HEK293 (cell line): ENCODE data around the gene LIN9.

Source experiments
- CTCF ChIA-PET: fragments of 350-600 bp; formaldehyde crosslinking; extraction: SDS; loops from one replicate; lab custom pipeline; 2021; ENCODE audit warnings: antibody characterized with exemption; lab: Yijun Ruan, JAX
- POLR2A ChIA-PET: fragments of 300-600 bp; formaldehyde crosslinking; extraction: SDS; loops from one replicate; lab custom pipeline; 2020; ENCODE audit warnings: antibody characterized with exemption, inconsistent platforms; lab: Yijun Ruan, JAX
- H3K27ac ChIP-seq: fragments of 200-500 bp; sonication (Bioruptor generic); 2 replicates; pipeline ENCODE4 v1.5.1; 2014; ENCODE audit warnings: low read depth, low read length, control low read depth, inconsistent platforms; ENCODE audit errors: extremely low read depth
- H3K36me3 ChIP-seq, 2 experiments: fragments of 200-500 bp in 1 of 2; sonication (Bioruptor generic) in 1 of 2; 1 replicate in 1 of 2; 2 replicates in 1 of 2; pipeline ENCODE4 v1.5.1; 2014 to 2017; ENCODE audit warnings: inconsistent platforms in 2 of 2, low read length in 2 of 2; ENCODE audit not compliant: control insufficient read depth in 2 of 2, insufficient read depth in 1 of 2
- H3K4me1 ChIP-seq: fragments of 200-500 bp; sonication (Bioruptor generic); 2 replicates; pipeline ENCODE4 v1.5.1; 2014; ENCODE audit warnings: mild to moderate bottlenecking, low read length, inconsistent platforms; ENCODE audit not compliant: control insufficient read depth, insufficient read depth
- H3K4me3 ChIP-seq: 2 replicates; pipeline ENCODE4 v1.5.1; 2011; ENCODE audit warnings: low read depth, mild to moderate bottlenecking, control low read depth, low read length, moderate library complexity
- H3K9me3 ChIP-seq: fragments of 200-500 bp; sonication (Bioruptor generic); 2 replicates; pipeline ENCODE4 v1.5.1; 2014; ENCODE audit warnings: low read depth, low read length, inconsistent platforms; ENCODE audit not compliant: control insufficient read depth, insufficient read depth
- EGR2 ChIP-seq: fragments of 450-650 bp; formaldehyde crosslinking; IDR thresholded peaks from 2 replicates; pipeline ENCODE4 v1.5.1; 2016; ENCODE audit warnings: low read depth, missing biosample characterization, missing genetic modification characterization
- FEZF1 ChIP-seq: fragments of 450-650 bp; formaldehyde crosslinking; IDR thresholded peaks from 2 replicates; pipeline ENCODE4 v1.5.1; 2016; ENCODE audit warnings: missing biosample characterization, missing genetic modification characterization
- IKZF3 ChIP-seq: fragments of 450-650 bp; IDR thresholded peaks from 2 replicates; pipeline ENCODE4 v1.5.0; 2018; ENCODE audit warnings: missing biosample characterization, mild to moderate bottlenecking, missing genetic modification characterization, moderate library complexity
- RBAK ChIP-seq: fragments of 450-650 bp; formaldehyde crosslinking; IDR thresholded peaks from 2 replicates; pipeline ENCODE4 v1.5.1; 2016; ENCODE audit warnings: missing biosample characterization, missing genetic modification characterization
- SCRT2 ChIP-seq: fragments of 450-650 bp; formaldehyde crosslinking; IDR thresholded peaks from 2 replicates; pipeline ENCODE4 v1.5.1; 2016; ENCODE audit warnings: missing biosample characterization, missing genetic modification characterization
- SP3 ChIP-seq: fragments of 450-650 bp; formaldehyde crosslinking; IDR thresholded peaks from 2 replicates; pipeline ENCODE4 v1.5.1; 2016; ENCODE audit warnings: missing biosample characterization, missing genetic modification characterization
- TRIM28 ChIP-seq: IDR thresholded peaks from 2 replicates; pipeline ENCODE4 v1.6.1; 2011; ENCODE audit warnings: low read length, control low read depth, borderline replicate concordance
- ZBTB17 ChIP-seq: fragments of 450-650 bp; formaldehyde crosslinking; IDR thresholded peaks from 2 replicates; pipeline ENCODE4 v1.5.1; 2016; ENCODE audit warnings: missing biosample characterization, missing genetic modification characterization
- ZNF155 ChIP-seq: fragments of 450-650 bp; formaldehyde crosslinking; IDR thresholded peaks from 2 replicates; pipeline ENCODE4 v1.5.1; 2016; ENCODE audit warnings: missing biosample characterization, missing genetic modification characterization
- ZNF2 ChIP-seq: fragments of 450-650 bp; formaldehyde crosslinking; IDR thresholded peaks from 2 replicates; pipeline ENCODE4 v1.5.1; 2016; ENCODE audit warnings: missing biosample characterization, missing genetic modification characterization
- ZNF24 ChIP-seq: fragments of 450-650 bp; formaldehyde crosslinking; IDR thresholded peaks from 2 replicates; pipeline ENCODE4 v1.5.1; 2016; ENCODE audit warnings: missing biosample characterization, missing genetic modification characterization
- ZNF354C ChIP-seq: fragments of 450-650 bp; formaldehyde crosslinking; IDR thresholded peaks from 2 replicates; pipeline ENCODE4 v1.5.1; 2016; ENCODE audit warnings: missing biosample characterization, missing genetic modification characterization, low read depth, borderline replicate concordance
- ZNF391 ChIP-seq: fragments of 450-650 bp; formaldehyde crosslinking; IDR thresholded peaks from 2 replicates; pipeline ENCODE4 v1.5.1; 2016; ENCODE audit warnings: low read depth, missing biosample characterization, missing genetic modification characterization, borderline replicate concordance
- ZNF501 ChIP-seq: fragments of 450-650 bp; formaldehyde crosslinking; IDR thresholded peaks from 2 replicates; pipeline ENCODE4 v1.5.1; 2016; ENCODE audit warnings: missing biosample characterization, missing genetic modification characterization
- ZNF549 ChIP-seq: fragments of 450-650 bp; IDR thresholded peaks from 2 replicates; pipeline ENCODE4 v1.5.1; 2018; ENCODE audit warnings: missing biosample characterization, missing genetic modification characterization, mild to moderate bottlenecking, inconsistent platforms, moderate library complexity
- ZNF558 ChIP-seq: fragments of 450-650 bp; formaldehyde crosslinking; IDR thresholded peaks from 2 replicates; pipeline ENCODE4 v1.5.1; 2016; ENCODE audit warnings: missing biosample characterization, missing genetic modification characterization
- ZNF596 ChIP-seq: fragments of 450-650 bp; IDR thresholded peaks from 2 replicates; pipeline ENCODE4 v1.5.0; 2018; ENCODE audit warnings: missing biosample characterization, mild to moderate bottlenecking, missing genetic modification characterization, moderate library complexity
- ZNF654 ChIP-seq: fragments of 450-650 bp; formaldehyde crosslinking; IDR thresholded peaks from 2 replicates; pipeline ENCODE4 v1.5.1; 2016; ENCODE audit warnings: low read depth, missing biosample characterization, missing genetic modification characterization
- ZNF701 ChIP-seq: fragments of 450-650 bp; formaldehyde crosslinking; IDR thresholded peaks from 2 replicates; pipeline ENCODE4 v1.5.1; 2016; ENCODE audit warnings: missing biosample characterization, missing genetic modification characterization
- ZNF776 ChIP-seq: fragments of 450-650 bp; formaldehyde crosslinking; IDR thresholded peaks from 2 replicates; pipeline ENCODE4 v1.5.0; 2017; ENCODE audit warnings: missing biosample characterization, missing genetic modification characterization, borderline replicate concordance
- TF ChIP-seq, protein P1 (sequence below): fragments of 450-650 bp; formaldehyde crosslinking; IDR thresholded peaks from 2 replicates; pipeline ENCODE4 v1.5.1; 2016; ENCODE audit warnings: missing biosample characterization, missing genetic modification characterization
- TF ChIP-seq, protein P2 (sequence below): fragments of 450-650 bp; formaldehyde crosslinking; IDR thresholded peaks from 2 replicates; pipeline ENCODE4 v1.5.1; 2016; ENCODE audit warnings: missing biosample characterization, missing genetic modification characterization
- TF ChIP-seq, protein P3 (sequence below): fragments of 450-650 bp; formaldehyde crosslinking; IDR thresholded peaks from 2 replicates; pipeline ENCODE4 v1.5.1; 2016; ENCODE audit warnings: missing biosample characterization, missing genetic modification characterization
- TF ChIP-seq, protein P4 (sequence below): fragments of 450-650 bp; formaldehyde crosslinking; IDR thresholded peaks from 2 replicates; pipeline ENCODE4 v1.5.1; 2016; ENCODE audit warnings: missing biosample characterization, missing genetic modification characterization
- TF ChIP-seq, protein P5 (sequence below): fragments of 450-650 bp; formaldehyde crosslinking; IDR thresholded peaks from 2 replicates; pipeline ENCODE4 v1.5.1; 2016; ENCODE audit warnings: missing biosample characterization, missing genetic modification characterization, low read depth

LIN9 gene

DNA sequence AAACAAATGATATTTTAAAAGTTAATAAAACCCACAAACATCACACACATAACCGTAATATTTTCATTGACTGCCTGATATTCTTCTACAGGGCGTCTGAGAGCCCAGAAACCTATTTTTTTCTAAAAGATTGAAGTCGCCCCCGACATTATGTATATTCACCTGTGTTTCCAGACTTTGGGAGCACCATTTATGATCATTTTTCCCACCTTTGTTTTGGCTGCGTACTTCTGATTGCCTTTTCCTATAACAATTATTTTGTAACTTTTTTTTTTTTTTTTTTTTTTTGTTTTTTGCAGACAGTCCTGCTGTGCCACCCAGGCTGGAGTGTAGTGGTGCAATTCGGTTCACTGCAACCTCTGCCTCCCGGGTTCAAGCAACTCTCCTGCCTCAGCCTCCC lies 121.6 kb downstream of the LIN9 start:
- CTCF ChIA-PET = interaction anchor here (0.7 to 1.1 kb wide), 5 partner anchors 10 to 146 kb away, joined by 3 read pairs; no protein-coding TSS in a partner anchor
- H3K36me3 ChIP-seq = peaks cover 7 to 17% of the 10 kb centered on the region in 2 experiments; a peak in 2 of 3 replicates
- peak overlapping the region; percentile 74 for H3K4me3 ChIP-seq
- TF ChIP-seq RBAK (tag by site-specific recombination) (no peak), ZNF354C (tag by site-specific recombination) (no peak), ZNF391 (tag by site-specific recombination) (no peak), ZNF596 (tag by site-specific recombination) (no peak)
- TF ChIP-seq, protein P1, sequence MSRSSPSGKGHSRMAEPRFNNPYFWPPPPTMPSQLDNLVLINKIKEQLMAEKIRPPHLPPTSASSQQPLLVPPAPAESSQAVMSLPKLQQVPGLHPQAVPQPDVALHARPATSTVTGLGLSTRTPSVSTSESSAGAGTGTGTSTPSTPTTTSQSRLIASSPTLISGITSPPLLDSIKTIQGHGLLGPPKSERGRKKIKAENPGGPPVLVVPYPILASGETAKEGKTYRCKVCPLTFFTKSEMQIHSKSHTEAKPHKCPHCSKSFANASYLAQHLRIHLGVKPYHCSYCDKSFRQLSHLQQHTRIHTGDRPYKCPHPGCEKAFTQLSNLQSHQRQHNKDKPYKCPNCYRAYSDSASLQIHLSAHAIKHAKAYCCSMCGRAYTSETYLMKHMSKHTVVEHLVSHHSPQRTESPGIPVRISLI (tag by site-specific recombination) = peak; percentile 87
- peak overlapping the region; percentile 93; the same call in 1 of the 2 replicates for H3K27ac ChIP-seq
- H3K4me1 ChIP-seq = peaks cover 10% of the 10 kb centered on the region
- POLR2A ChIA-PET = no interaction called here
- no peaks in the 10 kb centered on the region for H3K9me3 ChIP-seq

DNA sequence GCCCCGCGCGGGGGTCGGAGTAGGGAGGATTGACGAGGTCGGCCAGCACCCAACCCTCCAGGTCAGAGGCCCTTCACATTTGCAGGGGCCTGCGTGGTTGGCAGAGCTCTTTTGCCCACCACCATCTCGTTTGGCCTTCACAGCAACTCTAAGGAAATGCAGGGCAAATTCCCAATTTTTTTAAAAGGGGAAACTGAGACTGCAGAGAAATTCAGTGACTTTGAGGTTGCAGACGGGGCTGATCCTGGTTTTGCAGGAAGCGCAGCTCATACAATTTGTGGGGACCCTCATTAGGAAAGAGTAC lies 122.0 kb downstream of the LIN9 start:
- CTCF ChIA-PET = interaction anchor here (0.7 to 1.1 kb wide), 5 partner anchors 9 to 146 kb away, joined by 3 read pairs; no protein-coding TSS in a partner anchor
- Histone ChIP-seq H3K4me3 (peak overlapping the region; percentile 74), H3K27ac (peak overlapping the region; percentile 93; the same call in 1 of the 2 replicates), H3K36me3 (peaks cover 7 to 18% of the 10 kb centered on the region in 2 experiments; a peak in 2 of 3 replicates), H3K4me1 (peaks cover 13% of the 10 kb centered on the region), H3K9me3 (no peaks in the 10 kb centered on the region)
- POLR2A ChIA-PET = interaction anchor here (0.6 kb wide), 2 partner anchors 23 to 40 kb away, joined by 3 read pairs; no protein-coding TSS in a partner anchor
- TF ChIP-seq ZNF2 (tag by site-specific recombination) = peak; percentile 19; the same call in 1 of the 2 replicates
- no peak for TF ChIP-seq ZNF558 (tag by site-specific recombination)
- TF ChIP-seq, protein P2, sequence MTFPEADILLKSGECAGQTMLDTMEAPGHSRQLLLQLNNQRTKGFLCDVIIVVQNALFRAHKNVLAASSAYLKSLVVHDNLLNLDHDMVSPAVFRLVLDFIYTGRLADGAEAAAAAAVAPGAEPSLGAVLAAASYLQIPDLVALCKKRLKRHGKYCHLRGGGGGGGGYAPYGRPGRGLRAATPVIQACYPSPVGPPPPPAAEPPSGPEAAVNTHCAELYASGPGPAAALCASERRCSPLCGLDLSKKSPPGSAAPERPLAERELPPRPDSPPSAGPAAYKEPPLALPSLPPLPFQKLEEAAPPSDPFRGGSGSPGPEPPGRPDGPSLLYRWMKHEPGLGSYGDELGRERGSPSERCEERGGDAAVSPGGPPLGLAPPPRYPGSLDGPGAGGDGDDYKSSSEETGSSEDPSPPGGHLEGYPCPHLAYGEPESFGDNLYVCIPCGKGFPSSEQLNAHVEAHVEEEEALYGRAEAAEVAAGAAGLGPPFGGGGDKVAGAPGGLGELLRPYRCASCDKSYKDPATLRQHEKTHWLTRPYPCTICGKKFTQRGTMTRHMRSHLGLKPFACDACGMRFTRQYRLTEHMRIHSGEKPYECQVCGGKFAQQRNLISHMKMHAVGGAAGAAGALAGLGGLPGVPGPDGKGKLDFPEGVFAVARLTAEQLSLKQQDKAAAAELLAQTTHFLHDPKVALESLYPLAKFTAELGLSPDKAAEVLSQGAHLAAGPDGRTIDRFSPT (tag by site-specific recombination) = 0 out of 2 replicates have a peak, but pooled peaks have one; percentile 0
- no peak for TF ChIP-seq EGR2
- TF ChIP-seq FEZF1 (tag by site-specific recombination) = no peak
- no peak for TF ChIP-seq ZNF549 (tag by site-specific recombination)
- TF ChIP-seq, protein P3, sequence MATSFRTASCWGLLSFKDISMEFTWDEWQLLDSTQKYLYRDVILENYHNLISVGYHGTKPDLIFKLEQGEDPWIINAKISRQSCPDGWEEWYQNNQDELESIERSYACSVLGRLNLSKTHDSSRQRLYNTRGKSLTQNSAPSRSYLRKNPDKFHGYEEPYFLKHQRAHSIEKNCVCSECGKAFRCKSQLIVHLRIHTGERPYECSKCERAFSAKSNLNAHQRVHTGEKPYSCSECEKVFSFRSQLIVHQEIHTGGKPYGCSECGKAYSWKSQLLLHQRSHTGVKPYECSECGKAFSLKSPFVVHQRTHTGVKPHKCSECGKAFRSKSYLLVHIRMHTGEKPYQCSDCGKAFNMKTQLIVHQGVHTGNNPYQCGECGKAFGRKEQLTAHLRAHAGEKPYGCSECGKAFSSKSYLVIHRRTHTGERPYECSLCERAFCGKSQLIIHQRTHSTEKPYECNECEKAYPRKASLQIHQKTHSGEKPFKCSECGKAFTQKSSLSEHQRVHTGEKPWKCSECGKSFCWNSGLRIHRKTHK = no peak
- no peak; the same call in 1 of the 2 replicates for TF ChIP-seq ZNF24 (tag by site-specific recombination)
- TF ChIP-seq, protein P4, sequence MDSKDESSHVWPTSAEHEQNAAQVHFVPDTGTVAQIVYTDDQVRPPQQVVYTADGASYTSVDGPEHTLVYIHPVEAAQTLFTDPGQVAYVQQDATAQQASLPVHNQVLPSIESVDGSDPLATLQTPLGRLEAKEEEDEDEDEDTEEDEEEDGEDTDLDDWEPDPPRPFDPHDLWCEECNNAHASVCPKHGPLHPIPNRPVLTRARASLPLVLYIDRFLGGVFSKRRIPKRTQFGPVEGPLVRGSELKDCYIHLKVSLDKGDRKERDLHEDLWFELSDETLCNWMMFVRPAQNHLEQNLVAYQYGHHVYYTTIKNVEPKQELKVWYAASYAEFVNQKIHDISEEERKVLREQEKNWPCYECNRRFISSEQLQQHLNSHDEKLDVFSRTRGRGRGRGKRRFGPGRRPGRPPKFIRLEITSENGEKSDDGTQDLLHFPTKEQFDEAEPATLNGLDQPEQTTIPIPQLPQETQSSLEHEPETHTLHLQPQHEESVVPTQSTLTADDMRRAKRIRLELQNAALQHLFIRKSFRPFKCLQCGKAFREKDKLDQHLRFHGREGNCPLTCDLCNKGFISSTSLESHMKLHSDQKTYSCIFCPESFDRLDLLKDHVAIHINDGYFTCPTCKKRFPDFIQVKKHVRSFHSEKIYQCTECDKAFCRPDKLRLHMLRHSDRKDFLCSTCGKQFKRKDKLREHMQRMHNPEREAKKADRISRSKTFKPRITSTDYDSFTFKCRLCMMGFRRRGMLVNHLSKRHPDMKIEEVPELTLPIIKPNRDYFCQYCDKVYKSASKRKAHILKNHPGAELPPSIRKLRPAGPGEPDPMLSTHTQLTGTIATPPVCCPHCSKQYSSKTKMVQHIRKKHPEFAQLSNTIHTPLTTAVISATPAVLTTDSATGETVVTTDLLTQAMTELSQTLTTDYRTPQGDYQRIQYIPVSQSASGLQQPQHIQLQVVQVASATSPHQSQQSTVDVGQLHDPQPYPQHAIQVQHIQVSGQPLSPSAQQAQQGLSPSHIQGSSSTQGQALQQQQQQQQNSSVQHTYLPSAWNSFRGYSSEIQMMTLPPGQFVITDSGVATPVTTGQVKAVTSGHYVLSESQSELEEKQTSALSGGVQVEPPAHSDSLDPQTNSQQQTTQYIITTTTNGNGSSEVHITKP = 0 out of 2 replicates have a peak, but pooled peaks have one; percentile 2
- TF ChIP-seq ZNF701 (tag by site-specific recombination) = no peak
- peak; percentile 88 for TF ChIP-seq ZBTB17
- TF ChIP-seq TRIM28 = no peak
- TF ChIP-seq ZNF776 (tag by site-specific recombination) = no peak
- TF ChIP-seq ZNF501 (tag by site-specific recombination) = no peak
- TF ChIP-seq SP3 (tag by site-specific recombination) = peak; percentile 8; the same call in 1 of the 2 replicates
- no peak for TF ChIP-seq ZNF155 (tag by site-specific recombination)
- 0 out of 2 replicates have a peak, but pooled peaks have one; percentile 8 for TF ChIP-seq IKZF3 (tag by site-specific recombination)
- TF ChIP-seq ZNF654 (tag by site-specific recombination) = no peak
- TF ChIP-seq, protein P5, sequence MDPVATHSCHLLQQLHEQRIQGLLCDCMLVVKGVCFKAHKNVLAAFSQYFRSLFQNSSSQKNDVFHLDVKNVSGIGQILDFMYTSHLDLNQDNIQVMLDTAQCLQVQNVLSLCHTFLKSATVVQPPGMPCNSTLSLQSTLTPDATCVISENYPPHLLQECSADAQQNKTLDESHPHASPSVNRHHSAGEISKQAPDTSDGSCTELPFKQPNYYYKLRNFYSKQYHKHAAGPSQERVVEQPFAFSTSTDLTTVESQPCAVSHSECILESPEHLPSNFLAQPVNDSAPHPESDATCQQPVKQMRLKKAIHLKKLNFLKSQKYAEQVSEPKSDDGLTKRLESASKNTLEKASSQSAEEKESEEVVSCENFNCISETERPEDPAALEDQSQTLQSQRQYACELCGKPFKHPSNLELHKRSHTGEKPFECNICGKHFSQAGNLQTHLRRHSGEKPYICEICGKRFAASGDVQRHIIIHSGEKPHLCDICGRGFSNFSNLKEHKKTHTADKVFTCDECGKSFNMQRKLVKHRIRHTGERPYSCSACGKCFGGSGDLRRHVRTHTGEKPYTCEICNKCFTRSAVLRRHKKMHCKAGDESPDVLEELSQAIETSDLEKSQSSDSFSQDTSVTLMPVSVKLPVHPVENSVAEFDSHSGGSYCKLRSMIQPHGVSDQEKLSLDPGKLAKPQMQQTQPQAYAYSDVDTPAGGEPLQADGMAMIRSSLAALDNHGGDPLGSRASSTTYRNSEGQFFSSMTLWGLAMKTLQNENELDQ = no peak
- TF ChIP-seq SCRT2 (tag by site-specific recombination) = no peak
